Astrocyte of the hippocampus (primary cell): Measurements from ENCODE around the gene VPREB3.

Experiments
- DNase-seq: peaks from one replicate; pipeline ENCODE4 v3.0.0; 2011; ENCODE audit warnings: low read depth, low spot score

Gene VPREB3, protein sequence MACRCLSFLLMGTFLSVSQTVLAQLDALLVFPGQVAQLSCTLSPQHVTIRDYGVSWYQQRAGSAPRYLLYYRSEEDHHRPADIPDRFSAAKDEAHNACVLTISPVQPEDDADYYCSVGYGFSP

DNA sequence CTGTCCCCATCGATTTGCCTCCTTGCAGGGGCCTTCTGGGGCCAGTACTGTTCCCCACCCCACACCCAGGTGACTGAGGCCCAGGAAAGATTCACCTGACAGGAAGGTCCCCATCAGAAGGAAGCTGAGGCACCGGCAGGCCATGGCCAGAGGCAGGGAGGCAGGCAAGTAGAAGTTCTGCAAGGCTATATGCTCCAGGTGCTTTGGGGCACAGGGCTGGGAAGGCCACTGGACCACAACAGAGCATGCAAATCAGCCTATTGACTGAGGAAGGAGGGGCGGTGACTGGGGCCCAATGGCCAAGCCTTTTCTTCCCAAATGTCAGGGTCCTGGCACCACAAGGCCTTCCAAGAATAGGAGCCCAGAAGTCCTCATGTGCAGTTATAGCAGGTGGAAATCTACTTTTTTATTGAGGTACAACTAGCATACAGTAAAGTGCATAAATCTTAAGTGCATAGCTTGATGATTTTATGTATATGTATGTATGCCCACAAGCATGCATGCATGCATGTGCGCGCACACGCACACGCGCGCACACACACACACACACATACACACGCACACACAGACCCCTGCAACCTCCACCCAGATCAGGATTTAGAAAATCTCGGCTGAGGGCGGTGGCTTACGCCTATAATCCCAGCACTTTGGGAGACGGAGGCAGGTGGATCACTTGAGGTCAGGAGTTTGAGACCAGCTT lies at the start of gene VPREB3:
VPREB3 (minus strand) TSS at position 206 of the 700 bp plus-strand sequence; CDS start at position 144, 62 bp downstream.
- no peak for DNase-seq

DNA sequence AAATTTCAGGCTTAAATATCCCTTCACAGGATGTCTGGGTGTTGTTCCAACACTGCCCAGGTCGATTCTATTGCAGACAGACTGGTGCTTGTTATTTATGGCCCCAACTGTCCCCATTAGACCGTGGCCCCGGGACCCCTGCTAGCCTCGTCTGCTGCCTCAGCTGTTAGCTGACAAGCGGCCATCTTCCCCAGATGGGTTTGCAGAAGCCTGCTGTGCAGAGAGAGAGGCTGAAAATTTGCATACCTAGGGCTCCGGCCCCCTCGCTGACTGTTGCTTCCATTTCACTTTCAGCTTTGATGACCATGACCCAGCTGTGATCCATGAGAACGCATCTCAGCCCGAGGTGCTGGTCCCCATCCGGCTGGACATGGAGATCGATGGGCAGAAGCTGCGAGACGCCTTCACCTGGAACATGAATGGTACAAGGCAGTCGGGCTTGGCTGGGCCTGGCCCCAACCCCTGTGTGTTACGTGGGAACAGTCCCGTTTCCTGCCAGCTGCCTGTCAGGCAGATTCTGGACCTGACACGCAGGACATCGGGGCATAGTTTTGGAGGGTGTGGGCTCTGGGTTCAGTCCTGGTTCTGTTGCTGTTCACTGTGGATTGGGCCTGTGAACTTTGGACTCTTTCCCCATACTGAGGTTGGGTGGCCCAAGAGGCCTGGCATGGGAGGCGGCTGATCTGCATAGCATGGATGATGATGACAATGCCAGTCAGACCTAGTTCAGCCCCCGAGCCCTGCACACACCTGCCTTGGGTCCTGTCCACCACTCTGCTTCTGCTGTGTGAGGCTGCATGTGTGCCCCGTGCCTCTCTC lies 49.0 kb upstream of the VPREB3 start:
- DNase-seq: no peak

DNA sequence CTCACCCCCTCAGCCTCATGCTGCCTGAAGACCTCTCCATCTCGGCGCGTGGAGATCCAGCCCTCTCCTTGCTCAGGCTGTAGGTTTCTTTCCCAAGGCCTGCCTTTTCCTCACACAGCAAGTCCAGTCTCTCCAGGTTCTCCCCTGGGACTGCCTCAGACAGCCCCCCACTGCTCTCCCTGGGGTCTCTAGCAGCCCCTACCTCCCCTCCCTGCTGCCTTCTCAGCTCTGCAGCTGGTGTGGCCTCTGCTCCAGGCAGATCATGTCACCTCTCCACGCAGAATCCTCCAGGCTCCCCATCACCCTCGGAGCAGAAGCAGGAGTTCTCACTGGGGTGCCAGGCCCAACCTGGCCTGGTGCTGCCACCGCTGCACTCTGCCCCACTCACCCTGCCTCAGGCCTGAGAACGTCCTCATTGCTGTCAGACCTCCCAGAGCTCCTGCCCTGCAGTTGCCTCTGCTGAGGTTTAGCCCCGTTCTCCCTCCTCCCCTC lies 47.7 kb upstream of the VPREB3 start:
- DNase-seq: no peak

DNA sequence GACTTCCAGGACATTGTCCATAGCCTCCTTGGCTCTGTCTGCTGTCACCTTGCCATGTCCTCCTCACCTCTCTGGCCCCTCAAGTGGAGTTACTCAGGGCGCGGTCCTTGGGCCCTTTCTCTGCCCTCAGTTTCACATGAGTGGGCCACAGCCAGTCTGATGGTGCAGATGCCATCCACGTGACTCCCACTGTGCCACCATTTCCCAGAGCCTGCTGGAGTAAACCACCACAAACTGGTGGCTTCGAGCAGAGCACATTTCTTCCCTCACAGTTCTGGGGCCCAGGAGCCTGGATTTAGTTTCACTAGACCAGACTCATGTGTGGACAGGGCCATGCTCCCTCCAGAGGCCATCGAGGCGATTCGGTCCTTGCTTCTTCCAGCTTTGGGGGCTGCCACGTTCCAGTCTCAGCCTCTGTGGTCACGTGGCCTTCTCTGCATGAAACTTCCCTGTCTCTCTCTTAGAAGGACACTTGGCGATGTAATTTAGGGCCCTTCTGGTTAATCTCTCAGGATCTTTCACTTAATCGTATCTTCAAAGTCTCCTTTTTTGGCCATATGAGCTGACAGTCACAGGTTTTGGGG lies 47.1 kb upstream of the VPREB3 start:
- no peak for DNase-seq

DNA sequence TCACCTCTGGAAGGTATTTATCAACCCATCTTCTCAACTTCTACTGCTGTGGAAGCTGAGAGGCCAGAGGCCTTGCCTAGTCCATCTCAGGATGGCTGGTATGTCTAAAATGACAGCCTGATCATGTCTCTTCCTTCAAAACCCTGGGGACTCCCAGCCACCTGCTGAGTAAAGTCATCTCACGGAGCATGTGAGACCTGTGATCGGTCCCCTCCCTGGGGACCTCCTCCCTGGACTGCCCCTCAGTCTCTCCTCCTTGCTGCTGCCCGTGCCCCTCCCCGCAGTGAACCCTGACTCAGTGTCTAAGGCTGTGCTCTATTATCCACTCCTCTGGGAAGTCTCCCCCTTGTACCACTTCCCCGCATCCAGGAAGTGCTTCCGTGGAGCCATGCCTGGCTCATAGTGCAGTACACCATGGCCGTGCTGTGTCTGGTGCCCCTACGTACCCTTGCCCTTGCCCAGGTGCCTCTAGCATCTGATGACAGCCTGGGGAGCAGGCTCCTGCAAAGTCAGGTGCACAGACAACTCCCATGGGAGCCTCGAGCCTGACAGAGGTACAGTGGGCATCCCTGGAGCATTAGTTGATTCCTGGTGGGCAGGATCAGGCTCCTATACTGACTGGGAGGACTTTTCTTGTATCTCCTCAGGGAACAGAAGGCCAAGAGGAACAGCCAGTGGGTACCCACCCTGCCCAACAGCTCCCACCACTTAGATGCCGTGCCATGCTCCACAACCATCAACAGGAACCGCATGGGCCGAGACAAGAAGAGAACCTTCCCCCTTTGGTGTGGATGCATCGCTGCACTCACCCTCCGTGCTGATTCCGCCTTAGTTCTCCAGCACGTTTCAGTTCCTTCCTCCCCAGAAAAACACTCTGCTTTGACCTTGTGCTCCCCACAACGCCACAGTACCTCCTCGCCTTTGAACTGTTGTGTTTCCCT lies 46.3 kb upstream of the VPREB3 start:
- DNase-seq: no peak

DNA sequence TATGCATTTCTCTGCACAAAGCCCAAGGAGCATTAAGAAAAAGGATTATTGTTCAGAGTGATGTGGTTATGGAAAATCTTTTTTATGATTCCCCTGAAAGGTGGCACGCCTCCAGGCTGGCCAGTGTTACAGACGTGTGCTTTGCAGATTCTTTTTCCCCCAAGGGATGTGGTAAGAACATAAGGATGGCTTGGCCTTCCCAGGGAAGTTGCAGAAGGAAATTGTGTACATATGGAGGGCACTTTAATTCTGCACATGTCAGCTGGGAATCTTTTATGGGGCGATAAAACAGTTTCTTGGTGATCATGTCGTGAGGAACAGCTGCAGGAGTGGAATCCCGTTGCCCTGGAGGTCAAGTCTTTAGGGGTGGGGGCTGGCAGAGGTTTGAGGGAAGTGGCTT lies 42.2 kb upstream of the VPREB3 start:
- no peak for DNase-seq

DNA sequence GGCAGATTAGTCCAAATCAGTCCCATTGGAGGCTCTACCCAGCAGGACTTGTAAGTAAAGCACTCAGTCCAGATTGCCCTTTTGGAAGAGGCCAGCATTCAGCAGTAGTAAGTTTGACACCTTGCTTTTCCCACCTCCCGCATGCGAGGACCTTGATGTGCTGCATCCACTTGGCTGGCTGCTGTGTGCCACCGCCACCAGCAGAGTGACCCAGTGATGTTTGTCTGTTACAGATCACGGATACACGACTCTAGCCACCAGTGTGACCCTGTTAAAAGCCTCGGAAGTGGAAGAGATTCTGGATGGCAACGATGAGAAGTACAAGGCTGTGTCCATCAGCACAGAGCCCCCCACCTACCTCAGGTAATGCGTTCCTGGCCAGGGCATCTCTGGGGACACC lies 39.1 kb upstream of the VPREB3 start:
- no peak for DNase-seq

DNA sequence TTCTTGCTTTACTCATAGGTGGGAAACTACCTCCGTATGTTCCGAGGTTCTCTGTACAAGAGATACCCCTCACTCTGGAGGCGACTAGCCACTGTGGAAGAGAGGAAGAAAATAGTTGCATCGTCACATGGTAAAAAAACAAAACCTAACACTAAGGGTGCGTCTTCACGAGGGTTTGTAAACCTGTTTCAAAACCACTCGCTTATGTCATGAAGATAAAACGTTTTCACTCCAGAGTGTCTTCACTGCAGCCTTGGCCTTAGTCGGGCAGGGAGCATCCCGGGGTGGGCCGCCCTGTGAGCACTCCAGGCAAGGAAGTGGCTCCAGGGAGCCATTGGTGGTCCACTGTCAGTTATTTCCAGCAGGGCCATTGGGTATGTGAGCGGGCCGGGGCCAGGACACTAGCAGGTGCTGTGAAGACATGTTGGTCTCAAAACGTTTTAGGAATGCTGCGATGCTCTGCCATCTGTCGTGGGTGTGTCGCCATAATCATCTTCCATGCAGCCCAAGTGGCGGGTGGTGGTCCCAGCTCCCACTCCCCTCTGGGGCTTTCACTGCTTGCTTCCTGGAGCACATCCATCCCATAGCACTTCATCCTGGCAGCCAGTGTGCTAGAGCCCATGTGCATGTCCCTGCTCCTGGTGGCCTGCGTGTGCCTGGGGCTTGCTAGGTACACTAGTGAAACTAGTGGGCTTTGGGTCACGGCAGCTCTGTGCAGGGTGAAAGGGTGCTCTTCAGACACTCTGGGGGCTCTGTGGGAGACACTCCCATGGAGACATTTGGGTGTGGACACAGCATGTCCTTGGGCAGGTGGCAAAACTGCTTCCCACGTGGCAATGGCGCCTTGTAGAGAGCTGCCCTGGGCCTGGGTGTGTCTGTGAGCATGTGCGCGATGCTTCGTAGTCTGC lies 37.8 kb upstream of the VPREB3 start:
- no peak for DNase-seq

DNA sequence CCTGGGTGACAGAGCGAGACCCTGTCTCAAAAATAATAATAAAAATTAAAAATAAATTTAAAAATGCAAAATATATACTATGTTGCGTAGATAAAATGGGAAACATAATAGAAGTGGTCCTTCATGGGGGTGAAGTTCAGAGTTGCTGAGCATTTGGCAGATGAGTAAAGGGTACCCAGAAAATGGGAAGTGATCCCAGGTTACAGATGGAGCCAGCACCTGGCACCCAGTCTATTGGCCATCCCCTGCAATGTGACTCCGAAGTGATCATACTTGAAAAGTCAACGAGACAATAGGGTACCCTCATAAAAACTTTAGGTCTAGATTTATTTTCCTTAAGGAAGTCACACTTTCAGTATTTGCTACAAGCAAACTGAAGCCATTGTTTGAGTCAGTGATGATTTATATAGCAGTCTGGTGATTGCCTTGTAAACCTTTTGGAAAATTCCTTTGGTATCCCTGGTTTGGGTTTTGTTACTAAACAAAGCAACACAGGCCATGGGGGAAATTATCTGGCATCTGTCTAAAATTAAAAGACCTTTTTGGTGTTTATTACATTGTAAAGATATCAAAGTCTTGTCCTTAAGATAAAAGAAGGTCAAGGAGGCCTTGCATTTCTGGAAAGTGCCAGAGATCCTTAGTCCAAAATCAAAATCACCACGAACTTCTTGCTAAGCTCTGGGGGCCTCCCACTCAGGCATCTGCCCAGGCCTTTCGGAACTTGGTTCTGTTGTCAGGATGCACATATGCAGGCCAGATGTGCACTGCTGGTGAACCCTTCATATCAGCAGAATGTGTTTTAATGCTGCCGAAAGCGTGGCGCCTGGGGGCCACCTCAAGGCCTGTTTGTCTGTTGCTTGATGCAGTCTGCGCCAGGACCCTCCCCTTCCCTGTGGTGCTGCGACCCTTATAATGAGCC lies 36.9 kb upstream of the VPREB3 start:
- no peak for DNase-seq

DNA sequence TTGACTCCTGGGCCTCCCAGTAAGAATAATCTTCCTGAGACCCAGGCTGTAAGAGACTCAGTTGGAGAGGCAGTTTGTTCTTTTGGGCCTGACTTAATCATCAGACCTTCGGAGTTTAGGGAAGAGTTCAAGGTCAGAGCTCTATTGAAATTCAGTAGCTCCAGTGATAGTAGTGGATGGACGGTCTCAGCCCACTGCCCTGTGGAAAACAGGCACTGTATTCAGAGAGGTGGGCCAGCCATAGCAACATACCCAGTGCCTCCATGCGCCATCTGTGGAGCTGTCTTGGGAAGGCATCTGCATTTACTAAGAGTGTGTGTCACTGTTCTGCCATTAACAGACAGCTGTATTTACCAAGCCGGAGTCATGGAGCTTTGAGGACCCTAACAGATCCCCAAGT lies 35.4 kb upstream of the VPREB3 start:
- DNase-seq: peak; percentile 8

DNA sequence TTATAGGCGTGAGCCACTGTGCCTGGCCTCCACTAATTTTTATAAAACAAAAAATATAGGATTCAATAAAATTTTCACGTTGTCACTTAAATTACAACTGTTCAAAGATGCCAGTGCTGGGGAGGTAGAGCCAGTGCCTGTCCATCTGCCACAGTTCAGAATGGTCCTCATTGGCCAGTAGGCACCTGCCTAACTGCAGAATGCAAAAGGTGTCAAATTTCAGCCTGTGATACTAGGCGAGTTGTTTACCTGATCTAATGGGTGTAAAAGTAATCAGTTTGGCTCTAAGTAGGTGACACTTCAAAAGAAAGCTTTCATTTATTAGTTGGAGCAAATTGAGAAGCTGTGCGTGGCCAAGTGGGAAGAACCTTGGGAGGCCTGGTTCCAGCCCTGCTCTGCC lies 34.9 kb upstream of the VPREB3 start:
- peak; percentile 0 for DNase-seq

DNA sequence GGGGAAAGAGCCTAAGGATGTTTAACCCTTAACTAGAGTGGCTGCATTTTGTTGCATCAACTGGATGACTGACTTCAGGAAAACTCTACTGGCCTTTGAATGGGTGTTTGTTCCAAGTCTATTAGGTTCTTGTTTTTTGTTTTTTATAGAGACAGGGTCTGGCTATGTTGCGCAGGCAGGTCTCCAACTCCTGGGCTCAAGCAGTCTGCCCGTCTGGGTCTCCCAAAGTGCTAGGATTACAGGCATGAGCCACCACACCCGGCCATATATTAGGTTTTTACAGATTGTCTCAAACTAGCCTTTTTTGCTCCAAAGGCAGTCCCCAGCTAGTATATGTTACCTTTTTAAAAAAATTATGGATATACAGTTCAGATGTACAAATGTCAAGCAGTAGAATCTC lies 33.7 kb upstream of the VPREB3 start:
- DNase-seq: no peak

DNA sequence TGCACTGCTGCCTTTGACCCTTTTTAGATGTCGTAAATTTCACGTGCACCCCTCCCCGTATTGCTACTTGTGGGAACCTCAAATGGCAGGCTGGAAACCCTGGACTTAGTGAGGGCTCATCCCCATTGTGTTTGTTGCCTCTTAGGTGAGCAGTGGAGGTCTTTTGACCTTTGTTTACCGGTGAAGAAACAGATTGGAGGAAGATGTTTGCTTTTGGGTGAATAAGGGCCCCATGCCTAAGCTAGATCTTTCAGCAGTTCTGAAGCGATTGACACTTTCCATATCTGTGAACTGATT lies 33.3 kb upstream of the VPREB3 start:
- DNase-seq: no peak

DNA sequence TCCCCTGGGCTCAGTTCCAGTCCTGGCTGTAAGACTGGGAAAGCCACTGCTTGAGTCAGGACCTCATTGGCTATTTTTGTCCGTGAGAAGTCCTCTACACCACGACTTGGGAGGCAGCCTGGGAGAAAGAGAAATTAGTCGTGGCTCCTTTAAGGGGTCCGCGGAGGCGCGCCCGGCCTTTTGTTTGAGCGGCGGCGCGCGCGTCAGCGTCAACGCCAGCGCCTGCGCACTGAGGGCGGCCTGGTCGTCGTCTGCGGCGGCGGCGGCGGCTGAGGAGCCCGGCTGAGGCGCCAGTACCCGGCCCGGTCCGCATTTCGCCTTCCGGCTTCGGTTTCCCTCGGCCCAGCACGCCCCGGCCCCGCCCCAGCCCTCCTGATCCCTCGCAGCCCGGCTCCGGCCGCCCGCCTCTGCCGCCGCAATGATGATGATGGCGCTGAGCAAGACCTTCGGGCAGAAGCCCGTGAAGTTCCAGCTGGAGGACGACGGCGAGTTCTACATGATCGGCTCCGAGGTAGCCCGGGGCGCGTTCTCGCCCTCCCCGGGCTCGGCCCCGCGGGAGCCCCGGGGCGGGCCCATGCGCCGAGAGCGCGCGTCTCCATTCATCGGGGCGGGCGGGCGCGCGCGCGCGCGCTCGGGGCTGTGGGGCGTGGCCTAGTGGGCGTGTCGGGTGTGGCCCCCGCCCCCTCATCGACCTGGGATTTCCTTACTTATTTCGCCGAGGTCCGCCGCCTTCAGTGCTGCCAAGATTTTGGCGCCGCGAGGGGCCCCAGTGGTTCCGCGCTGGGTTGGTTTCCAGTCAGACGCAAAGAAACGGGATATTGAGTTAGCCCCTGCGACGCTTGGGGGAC lies 32.8 kb upstream of the VPREB3 start, which contains the start of gene SMARCB1:
SMARCB1 (plus strand) TSS at position 215 of the 848 bp plus-strand sequence; CDS start at position 419, 204 bp downstream.
- DNase-seq: peak; percentile 96

DNA sequence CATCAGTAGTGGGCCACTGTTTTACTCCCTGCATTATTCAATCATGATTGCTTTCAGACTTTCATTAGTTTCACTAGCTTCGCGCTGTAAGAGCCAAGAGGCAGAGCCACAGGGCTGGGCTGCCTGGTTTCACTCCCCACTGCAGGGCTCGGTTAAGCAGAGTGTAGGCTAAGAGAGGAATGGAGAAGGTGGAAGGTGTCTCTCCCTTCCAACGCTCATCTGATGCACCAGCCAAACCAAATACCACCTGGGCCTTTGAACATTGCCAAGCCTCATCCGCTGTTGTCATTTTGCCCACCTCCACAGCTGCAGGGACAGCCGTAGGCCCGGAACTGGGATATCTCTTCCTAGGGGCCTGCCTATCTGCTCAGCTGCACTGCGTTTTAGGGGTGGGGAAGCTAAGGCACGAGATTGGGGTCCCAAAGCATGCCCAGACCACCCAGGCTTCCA lies 32.1 kb upstream of the VPREB3 start:
- DNase-seq: no peak

DNA sequence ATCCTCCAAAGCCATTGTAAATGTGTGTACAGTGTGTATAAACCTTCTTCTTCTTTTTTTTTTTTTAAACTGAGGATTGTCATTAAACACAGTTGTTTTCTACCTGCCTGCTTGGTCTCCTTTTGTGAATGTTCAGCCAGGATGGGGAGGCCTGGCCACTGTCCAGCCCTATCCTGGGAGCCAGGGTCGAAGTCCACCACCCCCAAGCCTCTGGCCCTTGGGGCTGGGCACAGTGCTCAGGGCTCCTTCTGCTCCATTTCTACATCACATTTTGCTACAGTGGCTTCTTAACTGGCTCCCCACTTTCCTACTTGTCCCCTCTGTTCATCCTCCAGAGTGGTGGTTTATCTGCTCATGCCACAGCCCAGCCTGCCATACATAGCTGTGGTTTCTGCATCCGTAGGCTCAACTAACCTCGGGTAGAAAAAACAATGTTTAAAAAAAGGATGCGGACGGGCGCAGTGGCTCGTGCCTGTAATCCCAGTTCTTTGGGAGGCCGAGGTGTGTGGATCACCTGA lies 30.0 kb upstream of the VPREB3 start:
- DNase-seq: peak; percentile 86

DNA sequence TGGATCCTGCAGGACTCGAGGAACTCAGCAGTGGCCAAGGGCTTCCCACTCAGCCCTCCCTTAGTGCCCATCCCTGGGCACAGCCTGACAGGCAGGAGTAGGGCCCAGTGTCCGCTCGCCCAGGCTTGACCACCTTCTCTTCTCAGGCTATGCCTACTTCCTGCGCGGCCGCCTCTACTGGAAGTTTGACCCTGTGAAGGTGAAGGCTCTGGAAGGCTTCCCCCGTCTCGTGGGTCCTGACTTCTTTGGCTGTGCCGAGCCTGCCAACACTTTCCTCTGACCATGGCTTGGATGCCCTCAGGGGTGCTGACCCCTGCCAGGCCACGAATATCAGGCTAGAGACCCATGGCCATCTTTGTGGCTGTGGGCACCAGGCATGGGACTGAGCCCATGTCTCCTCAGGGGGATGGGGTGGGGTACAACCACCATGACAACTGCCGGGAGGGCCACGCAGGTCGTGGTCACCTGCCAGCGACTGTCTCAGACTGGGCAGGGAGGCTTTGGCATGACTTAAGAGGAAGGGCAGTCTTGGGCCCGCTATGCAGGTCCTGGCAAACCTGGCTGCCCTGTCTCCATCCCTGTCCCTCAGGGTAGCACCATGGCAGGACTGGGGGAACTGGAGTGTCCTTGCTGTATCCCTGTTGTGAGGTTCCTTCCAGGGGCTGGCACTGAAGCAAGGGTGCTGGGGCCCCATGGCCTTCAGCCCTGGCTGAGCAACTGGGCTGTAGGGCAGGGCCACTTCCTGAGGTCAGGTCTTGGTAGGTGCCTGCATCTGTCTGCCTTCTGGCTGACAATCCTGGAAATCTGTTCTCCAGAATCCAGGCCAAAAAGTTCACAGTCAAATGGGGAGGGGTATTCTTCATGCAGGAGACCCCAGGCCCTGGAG lies 29.3 kb upstream of the VPREB3 start:
- no peak for DNase-seq
